Stimulated activated CD8-positive, alpha-beta memory T cell treated with anti-CD3 and anti-CD28 coated beads, Interleukin-2, amount 100 ng/mL, for 48 hours (primary cell): ENCODE results near the gene FRRS1L.
A peak's percentile ranks its signal among the peaks of the same experiment; 100 is the strongest.

ENCODE experiments used
- DNase-seq, 2 donors: peaks; one replicate each; pipeline ENCODE4 v3.0.0-alpha.2; 2020; ENCODE audit warnings: low read depth in 2 of 2

The FRRS1L gene, protein sequence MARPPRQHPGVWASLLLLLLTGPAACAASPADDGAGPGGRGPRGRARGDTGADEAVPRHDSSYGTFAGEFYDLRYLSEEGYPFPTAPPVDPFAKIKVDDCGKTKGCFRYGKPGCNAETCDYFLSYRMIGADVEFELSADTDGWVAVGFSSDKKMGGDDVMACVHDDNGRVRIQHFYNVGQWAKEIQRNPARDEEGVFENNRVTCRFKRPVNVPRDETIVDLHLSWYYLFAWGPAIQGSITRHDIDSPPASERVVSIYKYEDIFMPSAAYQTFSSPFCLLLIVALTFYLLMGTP

DNA sequence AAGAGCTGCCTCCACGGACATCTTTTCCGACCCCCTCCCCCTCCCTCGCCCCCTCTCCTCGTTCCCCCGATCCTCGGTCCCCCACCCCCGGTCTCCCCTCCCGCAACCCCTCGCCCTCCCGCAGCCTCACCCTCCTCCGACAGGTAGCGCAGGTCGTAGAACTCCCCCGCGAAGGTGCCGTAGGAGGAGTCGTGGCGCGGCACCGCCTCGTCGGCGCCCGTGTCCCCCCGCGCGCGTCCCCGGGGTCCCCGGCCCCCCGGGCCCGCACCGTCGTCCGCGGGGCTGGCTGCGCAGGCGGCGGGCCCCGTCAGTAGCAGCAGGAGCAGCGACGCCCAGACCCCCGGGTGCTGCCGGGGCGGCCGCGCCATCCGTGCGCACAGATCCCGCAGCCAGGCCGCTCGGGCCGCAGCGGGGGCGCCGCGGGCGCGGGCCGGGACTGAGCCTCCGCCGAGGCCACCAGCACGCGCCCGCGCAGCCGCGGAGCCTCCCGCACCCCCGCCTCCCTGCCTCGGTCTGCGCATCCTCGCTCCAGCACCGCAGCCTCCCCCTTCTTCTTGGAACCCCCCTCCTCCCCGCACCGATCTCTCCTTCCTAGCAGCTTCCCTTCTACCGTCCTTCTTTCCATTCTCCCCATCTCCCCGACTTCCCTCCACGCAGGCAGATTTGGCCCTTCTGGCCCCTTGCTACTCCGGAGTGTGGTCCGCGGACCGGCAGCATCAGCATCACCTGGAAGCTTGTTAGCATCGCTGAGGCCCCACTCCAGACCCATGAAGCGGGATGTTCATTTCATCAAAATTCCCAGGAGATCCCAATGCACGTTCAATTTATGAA lies at the start of gene FRRS1L:
Gene FRRS1L (minus strand): TSS at position 479 of the 831 bp plus-strand sequence. CDS start 111 bp downstream, at position 368.
- no peak for DNase-seq

DNA sequence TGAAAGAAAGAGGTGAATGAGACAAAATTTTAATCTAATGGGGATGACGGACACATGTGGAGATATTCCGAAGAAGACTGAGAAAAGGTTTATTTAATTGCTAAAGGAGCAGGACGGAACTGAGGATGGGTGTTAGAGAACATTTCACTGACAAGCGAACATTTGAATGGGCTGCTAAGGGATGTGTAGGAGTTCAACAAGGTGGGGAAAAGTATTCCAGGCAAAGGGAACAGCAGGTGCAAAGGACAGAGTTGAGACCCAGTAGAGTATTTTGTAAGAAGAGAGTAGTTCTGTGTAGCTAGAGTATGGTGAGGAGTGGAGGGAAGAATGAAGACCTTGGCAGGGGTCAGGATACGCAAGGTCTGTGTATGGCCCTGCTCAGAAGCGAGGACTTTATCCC lies 47.4 kb upstream of the FRRS1L start:
- no peak for DNase-seq

DNA sequence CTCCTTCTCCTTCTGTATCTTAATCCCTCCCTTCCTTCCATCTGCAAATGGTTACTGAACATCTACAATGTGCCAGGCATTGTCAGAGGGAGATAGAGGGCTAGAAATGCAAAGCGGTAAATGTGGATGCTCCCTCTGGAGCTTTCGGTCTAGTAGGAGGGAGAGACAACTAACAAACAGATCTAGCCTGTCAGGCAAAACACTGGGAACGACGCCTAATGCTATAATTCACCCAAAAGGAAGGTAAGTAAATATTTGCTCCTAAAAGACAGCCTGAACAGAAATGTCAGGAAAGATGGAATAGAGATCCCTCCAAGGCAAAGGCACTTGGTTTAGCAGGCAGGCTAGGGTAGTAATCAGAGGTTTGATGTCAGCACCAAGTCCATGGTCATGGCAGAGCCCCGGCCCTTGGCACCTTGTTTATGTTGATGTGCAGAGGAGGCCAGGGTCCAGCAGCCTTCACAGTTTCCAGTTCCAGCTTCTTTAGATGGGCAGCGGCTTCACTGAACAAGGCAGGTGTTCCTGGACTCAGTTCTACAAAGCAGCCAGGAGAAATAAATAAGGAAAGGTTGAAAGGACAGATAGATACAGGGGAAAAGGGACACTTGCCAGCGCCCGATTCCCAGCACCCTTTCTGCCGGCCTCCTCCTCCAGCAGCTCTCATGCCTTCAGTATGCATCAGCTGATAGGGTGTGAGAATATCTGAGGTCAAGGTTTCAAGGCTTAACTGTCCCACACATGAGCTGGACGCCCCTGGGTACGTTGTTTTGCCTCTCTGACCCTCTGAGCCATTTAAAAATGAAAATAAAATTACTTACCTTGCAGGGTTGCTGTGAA lies 46.5 kb upstream of the FRRS1L start:
- DNase-seq, result no peak

DNA sequence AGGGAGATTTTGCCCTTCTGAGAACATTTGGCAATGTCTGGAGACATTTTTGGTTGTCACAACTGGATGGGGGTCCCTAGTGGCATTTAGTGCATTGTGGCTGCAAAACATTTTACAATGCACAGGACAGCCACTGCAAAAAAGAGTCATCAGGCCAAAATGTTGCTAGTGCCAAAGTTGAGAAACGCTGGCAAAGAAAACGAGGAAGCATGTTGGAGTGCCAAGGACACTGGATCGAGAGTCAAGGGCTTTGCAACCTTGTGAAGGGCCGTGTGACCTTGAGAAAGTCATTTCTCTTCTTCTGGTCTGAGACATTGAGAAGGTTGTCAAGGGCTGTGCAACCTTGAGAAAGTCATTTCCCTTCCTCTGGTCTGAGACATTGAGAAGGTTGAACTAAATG lies 45.7 kb upstream of the FRRS1L start:
- no peak for DNase-seq

DNA sequence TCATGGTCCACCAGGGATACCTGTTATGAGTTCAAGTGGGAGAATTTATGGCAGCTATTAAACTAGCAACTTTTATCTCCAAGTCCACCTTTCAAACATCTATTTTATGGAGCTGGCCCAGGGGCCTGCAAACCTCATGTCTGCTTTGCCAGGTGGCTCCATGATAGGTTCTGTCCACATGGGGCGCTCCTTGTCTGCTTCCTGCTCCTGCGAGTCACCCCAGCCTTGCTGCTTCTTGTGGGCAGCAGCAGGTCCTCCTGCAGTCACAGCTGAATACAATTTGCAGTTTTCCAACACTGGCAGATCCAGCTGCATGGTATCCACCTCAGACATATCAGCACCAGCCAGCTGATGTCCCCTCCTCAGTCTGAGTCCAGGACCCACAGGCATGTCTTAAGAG lies 39.6 kb upstream of the FRRS1L start:
- DNase-seq, result peak in 1 of 2 donors; percentile 1

DNA sequence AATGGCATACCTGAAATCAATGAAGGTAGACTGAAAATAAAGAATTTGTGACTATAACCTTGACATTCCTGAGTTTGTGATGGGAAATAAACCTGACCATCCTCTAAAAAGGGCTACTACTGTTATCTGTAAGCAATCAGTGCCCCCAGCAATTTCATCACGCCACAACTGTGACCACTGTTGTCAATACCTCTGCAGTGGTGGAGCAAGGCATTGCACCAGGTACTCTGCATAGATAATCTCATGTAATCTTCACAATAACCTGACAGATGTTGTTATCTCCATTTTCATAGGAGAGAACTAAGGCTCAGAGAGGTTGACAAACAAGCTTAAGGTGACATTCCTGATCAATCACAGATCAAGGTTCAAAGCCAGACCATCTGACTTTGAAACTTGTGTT lies 38.5 kb upstream of the FRRS1L start:
- DNase-seq, result no peak

DNA sequence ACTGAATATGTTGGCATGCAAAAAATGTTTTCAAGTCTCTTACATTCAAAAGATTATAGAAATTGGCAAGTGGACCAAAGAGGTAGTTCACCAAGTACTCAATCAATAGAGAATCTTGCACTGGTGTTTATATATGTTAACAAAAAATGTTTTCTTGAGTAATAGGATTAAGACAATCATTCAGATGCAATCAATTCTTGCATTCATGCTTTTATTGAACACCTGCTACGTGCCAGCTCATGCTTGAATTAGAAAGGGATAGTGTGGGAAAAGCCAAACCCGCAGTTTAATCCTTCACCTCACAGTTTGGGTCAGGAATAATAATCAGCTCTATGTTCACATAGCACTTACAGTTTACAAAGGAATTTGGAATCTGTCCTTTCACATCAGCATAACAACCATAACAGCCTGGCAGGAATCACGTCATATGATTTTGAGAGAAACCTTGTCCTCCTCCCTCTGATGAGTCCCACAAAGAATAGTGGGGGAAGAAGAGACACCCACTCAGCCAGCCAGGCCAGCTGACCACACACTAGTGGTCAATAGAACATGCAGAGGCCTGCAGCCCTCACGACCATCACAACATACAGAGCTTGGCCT lies 36.8 kb upstream of the FRRS1L start:
- DNase-seq, result no peak

DNA sequence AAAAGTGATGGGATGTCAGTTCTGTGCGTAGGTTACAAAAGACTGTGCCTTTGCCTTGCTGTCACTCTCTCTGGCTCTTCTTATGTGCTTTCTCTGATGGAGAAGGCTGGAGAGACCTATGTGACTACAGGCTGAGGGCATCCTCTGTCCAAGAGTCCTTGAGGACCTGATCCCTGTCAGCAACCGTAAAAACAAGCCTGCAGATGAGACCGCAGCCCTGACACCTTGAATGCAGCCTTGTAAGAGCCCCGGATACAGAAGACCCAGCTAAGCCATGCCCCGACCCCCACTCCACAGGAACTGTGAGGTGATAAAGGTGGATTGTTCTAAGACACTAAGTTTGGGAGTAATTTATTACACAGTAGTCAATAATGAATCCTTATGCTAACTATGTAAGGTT lies 32.6 kb upstream of the FRRS1L start:
- DNase-seq, result no peak

DNA sequence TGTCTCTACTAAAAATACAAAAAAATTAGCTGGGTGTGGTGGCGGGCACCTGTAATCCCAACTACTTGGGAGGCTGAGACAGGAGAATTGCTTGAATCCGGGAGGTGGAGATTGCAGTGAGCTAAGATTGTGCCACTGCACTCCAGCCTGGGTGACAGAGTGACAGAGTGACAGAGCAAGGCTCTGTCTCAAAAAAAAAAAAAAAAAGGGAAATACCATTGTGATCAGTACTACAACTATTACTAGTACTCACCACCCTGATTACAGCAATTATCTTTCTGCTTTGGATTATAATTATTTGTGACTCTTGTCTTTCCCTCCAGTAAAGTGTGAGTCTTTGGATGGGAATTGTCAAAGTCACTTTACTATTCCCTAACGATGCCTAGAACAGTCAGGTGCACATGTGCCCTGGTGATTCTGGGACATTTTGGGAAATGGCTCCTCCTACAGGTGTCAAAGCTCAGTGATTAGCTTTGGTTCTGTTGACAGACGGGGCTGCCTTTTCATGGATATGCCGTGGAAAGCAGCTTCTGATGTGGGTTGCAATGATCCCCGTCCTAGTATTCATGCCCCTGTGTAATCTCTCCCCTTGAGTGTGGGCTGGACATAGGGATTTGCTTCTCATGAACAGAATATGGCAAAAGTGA lies 31.8 kb upstream of the FRRS1L start:
- DNase-seq, result no peak

DNA sequence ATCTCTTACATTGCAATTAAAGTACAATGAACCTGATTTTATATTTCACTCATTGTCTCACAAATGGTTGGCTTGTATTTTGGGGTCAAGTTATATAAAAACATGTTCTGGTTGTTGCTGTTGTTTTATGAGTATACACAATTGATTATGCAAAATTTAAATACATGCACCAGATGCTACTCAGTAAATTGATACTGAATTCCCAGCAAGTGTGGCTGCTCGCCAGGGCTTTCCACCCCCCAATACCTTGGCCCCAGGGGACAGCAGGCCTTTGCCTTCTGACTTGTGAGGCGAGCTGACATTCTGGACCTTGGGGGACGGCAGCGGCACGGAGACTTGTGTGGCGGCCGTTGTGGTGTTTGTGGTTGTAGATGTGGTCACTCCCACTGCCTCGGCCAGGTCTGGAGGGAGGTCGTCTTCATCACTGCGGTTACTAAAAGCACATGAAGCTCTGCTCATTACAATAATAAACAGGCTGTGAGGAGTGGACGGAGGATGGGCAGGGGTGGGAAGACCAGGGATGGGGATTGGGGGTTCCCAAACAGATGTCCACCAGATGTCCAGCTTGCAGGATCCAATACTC lies 27.0 kb upstream of the FRRS1L start:
- no peak for DNase-seq

DNA sequence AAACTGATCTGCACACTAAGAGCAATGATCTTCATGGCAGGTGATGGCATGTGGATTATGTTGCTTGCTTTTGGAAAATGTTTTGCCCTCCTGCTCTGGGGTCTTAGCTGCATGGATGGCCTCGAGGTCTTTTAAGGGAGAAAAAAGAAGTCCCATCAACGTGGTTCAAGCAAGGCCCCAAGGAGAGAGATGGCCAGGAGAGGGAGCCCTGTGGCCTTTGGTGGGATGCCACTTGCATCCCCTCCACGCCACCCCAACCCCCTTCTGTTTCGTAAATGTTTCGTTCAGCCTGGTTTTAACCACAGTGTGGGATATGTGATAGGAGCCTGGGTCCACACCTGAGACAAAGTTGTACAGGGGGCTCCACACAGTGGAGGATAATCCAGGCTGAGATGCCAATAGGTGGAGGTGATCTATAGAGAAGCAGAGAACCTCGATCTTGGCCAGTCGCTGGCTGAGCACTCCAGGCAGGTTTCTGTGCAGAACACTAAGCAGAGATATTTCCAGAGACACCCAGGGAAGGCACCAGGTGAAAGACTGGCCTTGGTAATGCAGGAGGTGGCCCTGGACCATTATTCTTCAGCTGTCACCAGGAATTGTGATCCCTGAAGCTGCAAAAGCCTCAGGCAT lies 25.8 kb upstream of the FRRS1L start:
- DNase-seq, result no peak

DNA sequence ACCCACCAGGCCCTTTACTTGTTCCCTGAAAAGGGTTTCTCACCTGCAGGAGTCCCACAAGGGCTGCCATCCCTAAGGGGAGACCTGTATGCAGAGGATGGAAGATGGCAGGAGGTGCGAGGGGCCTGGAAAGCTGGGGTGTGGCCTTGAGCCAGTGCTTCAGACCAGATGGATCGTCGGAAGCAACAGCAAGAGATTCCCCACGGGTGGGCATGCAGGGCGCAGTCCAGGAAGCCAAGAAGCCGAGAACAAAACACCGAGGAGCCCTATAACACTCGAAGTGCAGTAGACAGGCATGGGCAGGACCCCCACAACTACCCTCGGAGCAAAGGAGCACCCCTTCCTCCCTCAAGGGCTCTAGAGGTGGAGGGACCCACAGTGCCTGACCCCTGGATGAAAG lies 24.7 kb upstream of the FRRS1L start:
- no peak for DNase-seq

DNA sequence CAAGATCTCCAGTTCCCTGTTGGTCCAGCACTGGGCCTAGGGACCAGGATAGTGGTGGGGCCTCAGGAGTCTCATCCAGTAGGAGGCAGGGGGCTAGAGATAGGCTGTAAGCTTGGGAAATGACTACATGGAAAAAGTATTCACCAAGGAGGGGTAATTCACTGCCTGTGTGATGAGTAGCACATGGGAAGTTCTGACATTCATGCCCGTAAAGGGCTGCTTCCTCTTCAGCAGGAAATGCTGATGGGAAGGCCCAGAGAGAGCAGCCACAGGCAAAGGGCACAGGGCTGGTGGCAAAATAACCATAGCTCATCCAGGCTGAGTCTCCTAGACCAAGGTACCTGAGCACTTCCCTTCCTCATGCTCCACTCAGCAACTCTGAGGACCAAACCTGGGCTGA lies 23.1 kb upstream of the FRRS1L start:
- no peak for DNase-seq

DNA sequence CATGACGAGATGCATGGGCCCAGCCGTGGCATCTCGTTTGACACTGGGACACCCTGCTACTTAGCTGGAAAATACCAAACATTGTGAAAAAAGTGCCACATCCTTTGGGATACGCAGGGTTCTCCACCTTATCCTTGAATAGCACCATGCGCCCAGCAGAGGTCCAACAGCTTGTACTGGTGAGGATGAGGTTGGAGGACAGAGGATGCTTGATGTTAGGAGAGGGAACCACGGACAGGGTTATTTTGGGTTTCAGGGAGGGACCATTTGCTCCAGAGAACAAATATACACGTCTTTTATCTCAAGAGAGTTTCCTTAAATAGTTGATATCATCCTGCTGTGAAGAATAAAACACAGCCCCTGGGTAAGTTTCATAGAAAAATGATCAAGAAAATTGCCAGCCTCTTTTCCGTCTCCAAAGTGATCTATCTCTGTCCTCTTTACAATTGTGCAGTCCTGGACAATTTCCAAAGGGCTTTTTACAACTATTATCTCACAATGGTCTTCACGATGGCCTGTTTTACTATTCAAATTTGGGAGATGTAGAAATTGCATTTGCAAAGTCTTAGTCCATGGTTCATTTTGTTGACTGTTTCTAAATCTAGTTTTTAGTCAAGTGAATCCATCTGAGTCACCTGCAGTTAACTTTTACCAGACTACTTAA lies 19.9 kb upstream of the FRRS1L start:
- no peak for DNase-seq

DNA sequence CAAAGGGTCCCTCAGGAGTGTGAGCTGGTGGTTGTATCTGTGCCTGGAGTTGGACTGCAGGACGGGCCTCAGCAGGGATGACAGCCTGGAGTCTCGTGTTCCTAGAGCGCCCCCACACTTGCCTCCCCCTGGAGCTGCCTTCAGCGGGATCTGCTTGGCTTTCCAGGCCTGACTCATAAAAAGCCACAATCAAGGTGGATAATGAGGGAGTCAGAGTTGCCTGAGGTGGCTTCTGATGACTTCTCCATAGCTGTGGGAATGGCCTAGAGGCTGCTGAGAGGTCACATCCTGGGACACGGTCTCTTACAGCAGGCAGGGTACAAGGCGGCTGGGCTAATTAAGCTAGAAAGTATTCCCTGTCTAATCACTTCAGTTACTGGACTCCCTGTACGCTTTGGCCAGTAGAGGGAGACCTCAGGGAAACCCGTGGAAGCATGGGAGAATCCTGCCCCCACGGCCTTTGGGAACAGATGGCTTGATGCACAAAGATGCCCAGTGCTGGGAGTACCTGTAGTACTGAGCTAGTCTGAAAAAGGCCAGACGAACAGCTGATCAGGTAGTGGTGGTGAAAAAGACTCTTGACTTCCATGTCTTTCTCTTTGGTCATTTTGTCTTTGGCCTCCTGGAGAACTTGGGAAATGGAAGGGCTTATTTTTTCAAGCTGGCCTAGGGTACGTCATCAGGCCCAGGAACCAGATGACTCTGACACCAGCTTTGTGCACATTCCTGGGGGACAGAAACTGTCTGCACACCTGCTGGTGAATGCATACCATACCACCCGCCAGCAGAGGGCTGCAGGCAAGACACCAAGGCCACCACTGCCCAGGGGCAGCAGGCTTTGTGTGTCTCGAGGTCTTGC lies 16.1 kb upstream of the FRRS1L start:
- DNase-seq, result peak in 1 of 2 donors; percentile 11

DNA sequence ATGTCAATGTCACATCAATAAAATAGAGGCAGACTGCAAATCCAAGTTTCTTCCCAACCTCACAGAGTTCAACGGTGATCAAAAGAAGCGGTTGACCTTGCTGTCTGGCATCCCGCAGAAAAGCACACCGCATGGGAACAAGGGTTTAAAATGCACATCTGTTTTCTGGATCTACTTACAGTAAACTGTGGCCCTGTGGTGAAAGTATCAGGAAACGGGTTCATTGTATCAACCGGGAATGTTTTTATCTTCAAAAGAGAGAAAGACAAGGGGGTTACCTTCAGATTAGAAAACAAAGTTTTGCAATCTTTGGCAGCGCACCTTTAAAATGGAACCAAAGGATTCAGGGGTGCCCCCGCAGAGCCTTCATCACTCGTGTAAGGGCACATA lies 15.5 kb upstream of the FRRS1L start:
- no peak for DNase-seq

DNA sequence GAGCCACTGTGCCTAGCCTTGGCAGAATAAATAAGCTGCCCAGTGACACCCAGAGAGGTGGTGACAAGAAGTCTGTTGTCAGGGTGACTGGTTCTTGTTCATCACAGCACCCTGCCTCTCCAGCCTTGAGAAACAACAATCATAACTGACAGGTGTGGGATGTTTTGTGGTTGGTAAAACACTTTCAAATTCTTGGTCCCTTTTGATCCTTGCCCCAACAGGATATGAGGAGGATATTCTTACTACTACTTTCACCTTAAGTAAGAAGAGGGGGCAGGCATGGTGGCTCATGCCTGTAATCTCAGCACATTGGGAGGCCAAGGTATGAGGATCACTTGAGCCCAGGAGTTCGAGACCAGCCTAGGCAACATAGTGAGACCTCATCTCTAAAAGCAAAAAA lies 14.2 kb upstream of the FRRS1L start:
- DNase-seq, result peak in 1 of 2 donors; percentile 14

DNA sequence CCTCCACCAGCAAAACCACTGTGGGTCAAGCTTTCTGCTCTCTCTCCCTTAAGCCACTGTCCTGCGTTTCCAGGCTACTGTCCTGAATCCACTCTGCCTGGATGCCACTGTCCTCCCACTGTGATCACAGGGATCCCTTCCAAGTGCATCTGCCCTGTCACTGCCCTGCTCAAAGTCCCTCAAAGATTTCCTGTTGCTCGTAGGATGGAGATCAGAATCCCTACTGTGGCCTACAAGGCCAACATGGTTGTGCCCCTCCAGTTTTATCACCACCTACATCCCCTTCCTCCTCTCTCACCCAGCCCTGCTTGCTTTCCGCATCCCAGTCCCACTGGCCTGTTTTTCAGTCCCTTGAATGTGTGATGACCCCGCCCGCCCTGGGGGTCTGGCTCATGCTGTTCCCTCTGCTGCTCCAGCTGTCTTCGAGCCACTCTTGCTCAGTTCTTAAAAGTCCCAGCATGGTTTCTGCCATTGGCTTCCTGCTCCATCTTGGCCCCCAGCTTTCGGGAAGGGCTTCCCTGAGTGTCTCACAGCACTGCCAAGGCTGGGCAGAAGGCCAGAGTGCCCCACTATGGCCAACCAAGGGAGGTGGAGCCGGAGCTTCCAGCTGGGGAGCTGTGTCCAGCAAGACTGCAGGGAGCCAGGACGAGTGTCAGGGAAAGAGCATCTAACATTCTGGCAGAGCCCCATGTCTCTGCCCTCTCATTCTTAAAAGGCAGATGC lies 12.9 kb upstream of the FRRS1L start:
- DNase-seq, result no peak
